GM12872 (cell line): ENCODE results near the gene MBD4.

ENCODE experiments used
- CTCF ChIP-seq: IDR thresholded peaks from 3 replicates; pipeline ENCODE4 v1.5.1; 2011; ENCODE audit warnings: low read depth, mild to moderate bottlenecking, low read length, moderate library complexity; ENCODE audit not compliant: insufficient read depth

Gene MBD4

DNA sequence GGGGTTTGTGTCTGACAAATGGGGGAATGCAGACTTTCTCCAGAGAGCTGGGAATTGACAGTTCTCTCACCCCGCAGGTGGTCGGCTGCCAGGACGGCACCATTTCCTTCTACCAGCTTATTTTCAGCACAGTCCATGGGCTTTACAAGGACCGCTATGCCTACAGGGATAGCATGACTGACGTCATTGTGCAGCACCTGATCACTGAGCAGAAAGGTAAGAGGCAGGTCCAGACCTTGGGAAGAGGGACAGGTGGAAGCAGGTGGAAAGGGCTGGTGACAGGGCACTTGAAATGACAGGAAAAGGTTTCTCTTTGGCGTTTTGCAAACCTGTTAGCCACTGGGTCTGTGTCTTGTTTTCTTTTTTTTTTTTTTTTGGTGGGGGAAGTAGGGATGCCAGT is 36.8 kb upstream of the MBD4 start:
- TF ChIP-seq CTCF, result no peak

DNA sequence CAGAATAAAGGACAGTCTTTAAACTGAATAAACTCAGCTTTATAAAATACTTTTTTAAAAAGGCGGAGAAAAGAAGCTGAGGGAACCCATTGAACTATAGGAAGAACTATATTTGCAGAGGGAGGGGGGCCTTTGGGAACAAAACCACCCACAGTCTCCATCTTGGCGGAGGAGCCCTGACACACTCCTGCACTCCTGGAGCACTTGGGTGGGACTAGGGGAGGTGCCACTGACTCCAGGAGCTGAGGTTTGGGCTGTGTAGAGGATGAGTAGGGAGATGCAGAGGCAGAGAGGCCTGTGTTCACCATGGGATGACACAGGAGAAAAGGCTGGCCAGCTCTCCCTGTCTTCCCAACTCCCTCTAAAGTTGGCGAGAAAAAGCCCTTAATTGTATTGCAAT is 36.1 kb upstream of the MBD4 start:
- no peak for TF ChIP-seq CTCF

DNA sequence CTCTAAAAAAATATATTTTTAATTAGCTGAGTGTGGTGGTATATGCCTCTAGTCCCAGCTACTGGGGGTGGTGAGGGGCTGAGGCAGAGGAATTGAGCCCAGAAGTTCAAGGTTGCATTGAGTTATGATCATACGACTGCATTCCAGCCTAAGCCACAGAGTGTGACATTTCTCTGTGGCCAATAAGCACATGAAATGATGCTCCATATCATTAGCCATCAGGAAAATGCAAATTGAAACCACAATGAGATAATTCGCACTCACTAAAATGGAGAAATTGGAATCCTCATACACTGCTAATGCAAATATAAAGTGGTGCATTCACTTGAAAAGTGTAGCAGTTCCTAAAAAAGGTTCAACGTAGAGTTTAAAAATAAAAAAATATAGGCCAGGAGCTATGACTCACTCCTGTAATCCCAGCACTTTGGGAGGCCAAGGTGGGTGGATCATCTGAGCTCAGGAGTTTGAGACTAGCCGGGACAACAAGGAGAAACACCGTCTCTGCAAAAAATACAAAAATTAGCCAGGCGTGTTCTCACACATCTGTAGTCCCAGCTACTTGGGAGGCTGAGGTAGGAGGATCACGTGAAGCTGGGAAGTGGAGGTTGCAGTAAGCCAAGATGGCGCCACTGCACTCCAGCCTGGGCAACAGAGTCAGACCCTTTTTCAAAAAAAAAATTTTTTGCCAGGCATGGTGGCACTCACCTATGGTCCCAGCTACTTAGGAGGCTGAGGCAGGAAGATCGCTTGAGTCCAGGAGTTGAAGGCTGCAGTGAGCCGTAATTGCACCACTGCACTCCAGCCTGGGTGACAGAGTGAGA is 35.4 kb upstream of the MBD4 start:
- no peak for TF ChIP-seq CTCF

GRCh38 chr3:129473769-129474152 is 34.0 kb upstream of the MBD4 start:
- TF ChIP-seq CTCF, result no peak

DNA sequence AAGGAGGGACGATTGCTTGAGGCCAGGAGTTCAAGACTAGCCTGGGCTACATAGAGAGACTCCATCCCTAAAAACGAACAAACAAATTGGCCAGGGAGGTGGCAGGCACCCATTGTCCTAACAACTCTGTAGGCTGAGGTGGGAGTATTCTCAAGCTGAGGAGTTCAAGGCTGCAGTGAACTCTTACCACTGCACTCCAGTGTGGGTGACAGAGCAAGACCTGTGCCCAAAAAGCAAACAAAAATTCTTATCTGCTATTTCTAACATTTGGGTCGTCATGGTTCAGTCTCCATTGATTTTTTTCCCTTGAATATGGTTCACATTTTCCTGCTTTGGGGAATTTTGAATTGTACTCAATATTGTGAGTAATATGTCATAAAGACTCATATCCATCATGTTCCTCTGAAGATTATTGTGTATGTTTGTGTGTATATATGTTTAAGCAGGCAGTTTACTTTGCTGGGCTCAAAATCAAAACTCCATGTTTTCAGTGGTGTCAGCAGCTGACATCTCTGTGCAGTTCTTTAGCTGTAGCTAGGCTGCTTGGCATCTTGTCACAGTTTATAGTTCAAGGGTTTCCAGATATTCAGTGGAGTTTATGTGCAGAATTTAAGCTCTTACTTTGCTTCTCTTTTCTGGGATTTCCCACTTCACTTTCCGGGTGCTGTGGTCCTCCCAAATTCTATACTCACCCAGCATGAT is 33.5 kb upstream of the MBD4 start:
- TF ChIP-seq CTCF, result no peak

DNA sequence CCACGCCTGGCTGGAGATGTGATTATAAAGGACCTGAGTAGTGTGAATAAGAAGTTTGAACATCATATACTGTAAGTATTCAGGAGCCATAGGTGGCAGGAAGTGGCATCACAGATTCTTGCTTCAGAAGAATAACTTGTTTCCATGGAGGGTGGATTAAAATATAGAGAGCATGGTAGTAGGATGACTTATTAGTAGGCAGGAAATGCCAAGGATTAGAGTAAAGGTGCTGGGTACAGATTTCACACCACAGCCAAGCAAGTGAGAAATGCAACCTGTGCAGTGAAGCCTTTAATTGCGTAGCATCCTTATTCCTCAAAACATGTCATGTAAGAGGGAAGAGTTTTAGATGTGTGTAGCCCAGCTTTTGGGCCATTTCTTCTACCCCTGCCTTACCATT is 31.1 kb upstream of the MBD4 start:
- no peak for TF ChIP-seq CTCF

- no peak for TF ChIP-seq CTCF
Observed at GRCh38 chr3:129469026-129469425, 29.3 kb upstream of the MBD4 start.
